HG03280 (cell line): ENCODE results near the gene SLC7A4.

Experiments
- ATAC-seq: cut with Tn5 transposase; IDR thresholded peaks from one replicate; pipeline ENCODE4 v1.9.1; 2021; ENCODE audit warnings: mild to moderate bottlenecking, moderate library complexity; ENCODE audit not compliant: unreplicated experiment

The SLC7A4 gene

DNA sequence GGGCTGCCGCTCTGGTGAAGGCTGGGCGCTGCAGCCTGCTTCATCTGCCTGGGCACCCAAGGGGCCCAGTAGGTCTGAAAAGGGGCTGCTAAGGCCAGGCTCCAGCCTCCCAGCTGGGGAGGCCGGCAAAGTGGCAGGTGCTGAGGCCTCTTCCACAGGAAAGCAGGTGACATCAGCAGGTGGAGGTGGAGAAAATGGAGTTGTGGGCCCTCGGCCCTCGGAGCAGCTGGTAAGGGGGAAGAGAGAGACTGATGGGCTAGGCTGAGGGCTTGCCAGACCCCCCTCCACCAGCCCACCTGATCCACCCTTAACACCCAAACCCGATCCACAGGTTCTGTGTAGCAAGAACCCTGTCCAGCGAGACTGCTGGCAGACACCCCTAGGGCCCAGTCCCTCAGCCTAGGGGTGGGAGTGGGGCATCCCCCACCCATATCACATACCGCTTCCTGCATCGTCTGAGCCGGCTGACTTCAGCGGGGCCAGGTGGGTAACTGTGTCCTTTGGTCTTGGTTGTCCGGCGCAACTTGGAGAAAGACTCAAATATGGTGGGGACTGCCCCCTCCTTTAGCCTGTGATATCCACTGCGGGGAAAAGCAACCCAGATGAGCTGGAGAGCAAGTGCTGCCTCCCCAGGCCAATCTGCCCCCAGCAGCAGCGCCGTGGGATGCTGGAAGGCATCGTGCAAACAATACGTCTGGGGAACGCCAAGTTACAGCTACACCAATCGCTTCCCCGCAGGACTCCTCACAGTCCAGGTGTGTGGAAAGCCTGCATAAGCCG is 32.0 kb downstream of the SLC7A4 start:
- ATAC-seq = no peak

DNA sequence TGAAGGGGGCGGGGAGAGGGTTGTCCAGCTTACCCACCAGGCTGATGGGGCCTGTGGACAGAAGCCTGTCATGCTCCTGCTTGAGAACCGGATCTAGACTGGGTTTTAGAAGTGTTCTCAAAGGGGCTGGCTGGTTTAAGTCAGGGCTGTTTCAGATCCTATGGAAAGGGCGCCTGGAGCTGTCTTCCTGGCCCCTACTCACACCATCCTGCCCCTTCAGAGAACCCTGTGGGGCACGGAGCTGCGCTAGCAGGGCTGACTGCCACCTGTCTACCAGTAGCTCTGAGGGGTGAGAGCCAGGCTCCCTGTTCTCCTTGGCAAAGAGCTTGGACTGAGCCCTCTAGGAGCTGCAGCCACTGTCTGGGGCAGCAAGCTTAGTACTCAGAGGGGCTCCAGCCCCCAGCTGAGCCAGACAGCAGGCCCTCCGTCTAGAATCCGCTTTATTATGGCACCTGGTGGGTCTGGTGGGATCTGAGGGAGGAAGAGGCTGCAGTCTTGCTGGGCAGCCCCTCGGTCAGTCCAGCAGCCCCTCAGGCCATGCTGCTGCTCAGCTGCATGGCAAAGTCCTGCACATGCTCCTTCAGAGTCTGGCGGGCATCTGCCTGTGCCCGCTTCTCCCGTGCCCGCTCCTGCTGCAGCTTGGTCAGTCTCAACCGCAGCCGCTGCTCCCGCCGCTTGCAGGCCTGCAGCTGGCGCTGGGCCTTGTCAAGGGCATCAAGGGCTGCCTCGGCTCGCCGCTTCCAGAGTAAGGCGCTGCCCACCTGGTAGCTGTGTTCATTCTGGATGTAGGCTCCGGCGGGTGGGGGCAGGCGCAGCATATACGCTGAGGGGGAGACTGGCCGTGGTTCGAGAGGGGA is 32.8 kb downstream of the SLC7A4 start:
- no peak for ATAC-seq

DNA sequence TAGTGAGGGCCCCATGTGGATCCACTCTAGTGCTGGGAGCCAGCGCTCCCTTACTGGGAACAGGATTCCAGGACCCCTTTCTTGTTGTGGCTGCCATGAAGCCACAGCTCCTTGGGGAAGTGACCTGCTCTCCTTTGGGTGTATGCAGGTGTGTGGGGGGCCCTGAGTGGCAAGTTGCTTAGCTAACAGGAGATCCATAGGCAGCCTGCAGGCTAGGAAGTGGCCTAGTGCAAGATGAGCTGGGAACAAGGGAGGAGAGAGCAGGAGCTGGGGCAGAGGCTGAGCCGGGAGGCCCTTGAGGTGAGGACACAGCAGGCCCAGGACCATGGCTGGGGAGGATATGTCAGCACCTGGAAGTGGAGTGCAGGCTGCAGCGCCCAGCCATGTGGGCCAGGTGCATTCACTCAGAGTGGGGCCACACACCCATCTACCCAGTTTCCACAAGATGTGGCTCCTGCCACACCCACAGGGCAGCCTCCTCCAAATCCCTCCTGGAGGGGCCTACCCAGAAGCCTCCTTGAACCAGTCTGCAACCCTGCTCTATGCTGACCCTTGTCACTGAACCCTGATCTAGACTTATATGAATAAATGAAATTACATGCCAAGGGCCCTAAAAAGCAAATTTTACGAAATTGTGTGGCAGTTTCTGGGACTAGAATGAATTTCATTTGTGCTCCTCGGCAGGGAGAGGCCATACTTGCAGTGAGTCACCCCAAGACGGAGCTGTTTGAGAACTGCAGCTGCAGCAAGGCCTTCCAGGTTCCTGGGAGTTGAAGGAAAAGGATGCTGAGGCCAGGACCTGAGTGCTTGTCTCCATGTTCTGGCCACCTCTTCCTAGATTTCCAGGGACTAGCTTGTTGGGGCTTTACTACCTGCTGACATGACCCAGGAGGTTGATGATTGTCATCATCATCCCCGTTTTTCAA is 33.7 kb downstream of the SLC7A4 start:
- no peak for ATAC-seq

GRCh38 chr22:20997536-20998257 is 34.7 kb downstream of the SLC7A4 start:
- ATAC-seq = no peak

- ATAC-seq = no peak
Observed at GRCh38 chr22:20996598-20997535, 35.5 kb downstream of the SLC7A4 start.

GRCh38 chr22:20996031-20996410 is 36.3 kb downstream of the SLC7A4 start:
- no peak for ATAC-seq

- no peak for ATAC-seq
Observed at GRCh38 chr22:20995329-20996030, 36.9 kb downstream of the SLC7A4 start.

- no peak for ATAC-seq
Observed at GRCh38 chr22:20994902-20995241, 37.5 kb downstream of the SLC7A4 start.

- no peak for ATAC-seq
Observed at GRCh38 chr22:20994128-20994901, 38.0 kb downstream of the SLC7A4 start.

GRCh38 chr22:20993304-20994127 is 38.8 kb downstream of the SLC7A4 start:
- ATAC-seq = no peak

GRCh38 chr22:20992456-20993303 is 39.7 kb downstream of the SLC7A4 start:
- no peak for ATAC-seq

GRCh38 chr22:20992056-20992442 is 40.3 kb downstream of the SLC7A4 start:
- ATAC-seq = no peak

DNA sequence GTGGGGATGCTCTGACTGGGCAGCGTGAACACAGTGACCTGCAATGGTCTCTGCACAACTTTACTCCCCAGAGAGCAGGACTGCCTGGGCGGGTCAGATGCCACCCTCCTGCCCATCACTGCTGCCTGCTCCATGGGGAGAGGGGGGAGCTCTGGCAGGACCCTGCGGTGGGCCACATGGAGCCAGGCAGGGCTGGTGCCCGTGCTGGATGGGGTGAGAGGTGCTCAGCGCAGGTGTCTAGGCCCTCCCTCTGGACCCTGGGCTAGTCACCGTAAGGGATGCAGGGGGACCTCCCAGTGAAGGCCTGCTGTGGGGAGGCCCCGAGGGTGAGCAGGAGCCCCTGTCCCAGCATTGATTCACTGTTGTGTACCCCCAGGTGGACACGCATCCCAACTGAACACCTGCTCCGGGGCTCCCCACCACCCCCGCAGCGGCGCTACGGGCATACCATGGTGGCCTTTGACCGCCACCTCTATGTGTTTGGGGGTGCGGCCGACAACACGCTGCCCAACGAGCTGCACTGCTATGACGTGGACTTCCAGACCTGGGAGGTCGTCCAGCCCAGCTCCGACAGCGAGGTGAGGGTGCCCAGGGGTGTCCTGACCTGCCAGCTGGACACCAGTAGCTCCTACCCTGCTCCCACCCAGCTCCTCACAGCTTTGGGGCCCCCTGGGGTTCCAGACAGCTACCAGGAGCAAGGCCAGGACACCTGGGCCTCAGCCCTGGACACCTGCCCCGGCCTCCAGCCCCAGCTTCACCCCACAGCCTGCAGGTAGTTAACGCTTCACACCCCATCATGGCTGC is 40.9 kb downstream of the SLC7A4 start:
- ATAC-seq = no peak

DNA sequence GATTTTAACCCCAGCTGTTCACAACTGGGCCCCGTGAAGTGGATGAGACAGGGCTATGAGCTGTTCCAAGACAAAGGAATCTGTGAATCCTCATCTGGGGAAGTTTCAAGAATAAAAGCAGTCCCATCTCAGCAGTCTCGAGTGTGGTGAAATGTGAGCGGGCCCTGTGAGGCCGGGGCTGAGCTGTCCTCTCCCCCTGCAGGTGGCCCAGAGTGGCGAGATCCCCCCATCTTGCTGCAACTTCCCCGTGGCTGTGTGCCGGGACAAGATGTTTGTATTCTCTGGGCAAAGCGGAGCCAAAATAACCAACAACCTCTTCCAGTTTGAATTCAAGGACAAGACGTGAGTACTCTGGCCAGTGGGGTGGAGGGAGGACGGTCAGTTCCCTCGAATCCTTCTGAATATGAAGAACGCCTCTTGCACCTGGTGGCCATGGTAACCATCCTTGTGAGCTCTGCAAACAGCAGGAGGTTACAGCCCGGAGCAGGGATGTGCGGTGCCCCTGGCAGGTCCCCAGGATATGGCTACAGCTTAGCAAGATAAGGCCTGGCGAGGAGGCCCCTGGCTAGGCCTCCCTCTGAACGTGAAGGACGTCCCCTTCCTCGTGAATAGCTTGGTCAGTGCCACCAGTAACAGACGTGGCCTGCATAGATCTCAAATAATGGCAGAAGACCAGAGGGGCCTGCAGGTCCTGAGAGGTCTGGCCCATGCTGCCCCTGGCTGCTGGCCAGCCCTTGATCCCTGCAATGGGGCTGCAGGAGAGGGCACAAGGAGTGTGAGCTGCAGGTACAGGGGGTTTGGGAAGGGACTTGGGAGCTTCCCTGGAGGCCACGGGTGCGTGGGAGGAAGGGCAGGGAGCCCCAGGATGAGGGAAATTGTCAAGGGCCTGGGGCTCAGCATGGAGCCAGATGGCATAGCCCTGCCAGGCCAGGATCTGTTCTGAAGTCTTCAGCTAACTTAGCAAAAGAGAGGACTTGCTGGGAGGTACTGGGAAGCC is 41.9 kb downstream of the SLC7A4 start:
- ATAC-seq = no peak
